Gastroesophageal sphincter (tissue), 4 donors: ENCODE measurements around the gene PRSS16. TPM values are rescaled to one million over a fixed set of nuclear protein-coding genes. Genes with fewer than 3 reads are reported as not detected.

Experiments
- ATAC-seq: fragments of 150-250 bp; one replicate; pipeline ENCODE4 v1.9.1; 2016; ENCODE audit warnings: mild to moderate bottlenecking, moderate library complexity
- H3K27ac ChIP-seq, 4 donors: fragments of 200-600 bp; sonication (generic) in 3 of 4; 1 replicate in 3 of 4; 2 replicates in 1 of 4; pipeline ENCODE4 v1.5.1; 2016 to 2019
- H3K27me3 ChIP-seq: fragments of 200-600 bp; sonication (generic); one replicate; pipeline ENCODE4 v1.5.1; 2019
- H3K36me3 ChIP-seq, 2 donors: fragments of 200-600 bp; sonication (generic); one replicate each; pipeline ENCODE4 v1.5.1; 2019; ENCODE audit warnings: control low read depth in 1 of 2
- H3K4me1 ChIP-seq, 3 donors: fragments of 200-600 bp; sonication (generic); 1 replicate in 2 of 3; 2 replicates in 1 of 3; pipeline ENCODE4 v1.5.1; 2016 to 2019; ENCODE audit warnings: control low read depth in 2 of 3
- H3K4me3 ChIP-seq, 2 donors: fragments of 200-600 bp; sonication (generic); one replicate each; pipeline ENCODE4 v1.5.1; 2019; ENCODE audit warnings: mild to moderate bottlenecking in 1 of 2, moderate library complexity in 1 of 2
- H3K9me3 ChIP-seq, 3 donors: fragments of 200-600 bp; sonication (generic); one replicate each; pipeline ENCODE4 v1.5.1; 2017 to 2019; ENCODE audit warnings: control low read depth in 2 of 3
- EP300 ChIP-seq: sonication (generic); formaldehyde crosslinking; IDR thresholded peaks from one replicate; pipeline ENCODE4 v1.6.1; 2017; ENCODE audit warnings: antibody characterized with exemption, mild to moderate bottlenecking
- POLR2A ChIP-seq, 2 donors: fragments of 450-650 bp; IDR thresholded peaks; one replicate each; pipeline ENCODE4 v1.6.1; 2017; ENCODE audit warnings: antibody characterized with exemption in 2 of 2, mild to moderate bottlenecking in 2 of 2, moderate library complexity in 1 of 2
- POLR2AphosphoS5 ChIP-seq: sonication (generic); formaldehyde crosslinking; IDR thresholded peaks from one replicate; pipeline ENCODE4 v1.6.1; 2017; ENCODE audit warnings: antibody characterized with exemption
- WGBS, 2 donors: methylation state at CpG; one replicate each; pipeline ENCODE4 v1.1.5; 2018; ENCODE audit warnings: low coverage in 1 of 2; 5-methylcytosine and 5-hydroxymethylcytosine counted together
- total RNA-seq, 4 donors: library from RNA; depleted of rRNA; stranded (reverse); fragments of >200 nt; gene quantifications; one replicate each; pipeline ENCODE4 v1.1.0, GENCODE V29; 2016
- TF ChIP-seq, protein P1 (sequence below), 4 experiments: fragments of 200-600 bp in 2 of 4; fragments of 450-650 bp in 2 of 4; sonication (generic) in 1 of 4; IDR thresholded peaks; one replicate each; pipeline ENCODE4 v1.5.1; 2017 to 2019; ENCODE audit warnings: antibody characterized with exemption in 4 of 4, mild to moderate bottlenecking in 2 of 4, moderate library complexity in 2 of 4

Gene PRSS16
- total RNA-seq, 4 donors from 2014 or later, result 2.3 TPM; not detected in 3

DNA sequence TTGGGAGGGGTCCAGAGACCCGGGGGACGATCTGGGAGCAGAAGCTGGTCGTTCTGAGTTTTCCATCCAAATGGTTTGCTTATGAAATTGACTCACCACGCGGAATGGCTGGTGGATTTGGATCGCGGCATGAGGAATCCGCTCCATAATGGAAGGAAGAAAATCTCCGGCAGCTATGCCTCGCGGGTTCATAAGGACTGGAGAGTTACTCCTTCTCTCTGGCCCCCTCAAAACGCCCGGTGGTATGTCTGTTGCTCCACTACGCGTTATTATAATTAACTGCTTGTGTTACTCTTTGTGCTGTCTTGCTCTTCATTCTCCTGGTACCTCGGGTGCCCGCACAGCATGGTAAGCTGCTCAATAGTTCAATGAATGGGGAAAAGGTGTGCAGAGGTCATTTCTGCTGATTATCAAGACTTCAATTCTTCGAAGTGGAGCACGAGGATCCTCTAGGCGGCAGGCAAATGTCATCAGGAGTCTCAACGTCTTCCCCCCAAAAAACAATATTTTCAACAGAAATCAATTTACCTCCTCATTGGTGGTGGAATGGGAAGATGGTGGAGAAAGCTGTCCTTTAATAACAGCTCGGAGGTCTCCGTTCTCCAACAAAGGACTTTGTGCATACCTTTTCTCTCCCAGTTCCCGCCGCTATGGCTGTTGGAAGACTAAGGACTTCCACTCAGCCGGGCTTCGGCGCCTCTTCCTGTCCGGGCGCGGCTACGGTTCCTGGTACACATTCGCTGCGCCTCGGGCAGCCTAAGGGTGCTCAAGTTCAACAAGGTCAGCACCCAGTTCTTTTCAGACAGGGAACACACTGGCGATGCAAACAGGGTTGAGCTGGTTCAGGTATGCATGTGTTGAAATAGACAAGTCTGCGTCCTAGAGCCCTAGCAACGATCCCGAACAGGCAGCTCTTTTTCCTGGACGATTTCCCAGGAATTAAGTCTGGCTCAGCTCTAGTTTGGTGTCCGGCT, 9.2 kb upstream of the PRSS16 start:
- peaks cover 0 to 8% (median 0%) of the 10 kb centered on the region in 3 donors for H3K4me1 ChIP-seq
- whole genome bisulfite sequencing, 2 donors, result 3 to 5% methylated on average over 21 to 26 of the region's 41 CpGs
- TF ChIP-seq, protein P1, sequence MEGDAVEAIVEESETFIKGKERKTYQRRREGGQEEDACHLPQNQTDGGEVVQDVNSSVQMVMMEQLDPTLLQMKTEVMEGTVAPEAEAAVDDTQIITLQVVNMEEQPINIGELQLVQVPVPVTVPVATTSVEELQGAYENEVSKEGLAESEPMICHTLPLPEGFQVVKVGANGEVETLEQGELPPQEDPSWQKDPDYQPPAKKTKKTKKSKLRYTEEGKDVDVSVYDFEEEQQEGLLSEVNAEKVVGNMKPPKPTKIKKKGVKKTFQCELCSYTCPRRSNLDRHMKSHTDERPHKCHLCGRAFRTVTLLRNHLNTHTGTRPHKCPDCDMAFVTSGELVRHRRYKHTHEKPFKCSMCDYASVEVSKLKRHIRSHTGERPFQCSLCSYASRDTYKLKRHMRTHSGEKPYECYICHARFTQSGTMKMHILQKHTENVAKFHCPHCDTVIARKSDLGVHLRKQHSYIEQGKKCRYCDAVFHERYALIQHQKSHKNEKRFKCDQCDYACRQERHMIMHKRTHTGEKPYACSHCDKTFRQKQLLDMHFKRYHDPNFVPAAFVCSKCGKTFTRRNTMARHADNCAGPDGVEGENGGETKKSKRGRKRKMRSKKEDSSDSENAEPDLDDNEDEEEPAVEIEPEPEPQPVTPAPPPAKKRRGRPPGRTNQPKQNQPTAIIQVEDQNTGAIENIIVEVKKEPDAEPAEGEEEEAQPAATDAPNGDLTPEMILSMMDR (IDR thresholded peaks at IDR 0.05), result no peak
- no peak for TF ChIP-seq EP300
- no peak for TF ChIP-seq POLR2A (IDR thresholded peaks at IDR 0.05)
- no peak for TF ChIP-seq POLR2AphosphoS5
- no peak for ATAC-seq
- peaks cover 98% of the 10 kb centered on the region for H3K27me3 ChIP-seq
- no peak overlapping the region for H3K4me3 ChIP-seq
- H3K9me3 ChIP-seq, result peaks cover 0 to 9% (median 0%) of the 10 kb centered on the region in 3 donors
- no peaks in the 10 kb centered on the region for H3K36me3 ChIP-seq
- H3K27ac ChIP-seq, result no peak overlapping the region

DNA sequence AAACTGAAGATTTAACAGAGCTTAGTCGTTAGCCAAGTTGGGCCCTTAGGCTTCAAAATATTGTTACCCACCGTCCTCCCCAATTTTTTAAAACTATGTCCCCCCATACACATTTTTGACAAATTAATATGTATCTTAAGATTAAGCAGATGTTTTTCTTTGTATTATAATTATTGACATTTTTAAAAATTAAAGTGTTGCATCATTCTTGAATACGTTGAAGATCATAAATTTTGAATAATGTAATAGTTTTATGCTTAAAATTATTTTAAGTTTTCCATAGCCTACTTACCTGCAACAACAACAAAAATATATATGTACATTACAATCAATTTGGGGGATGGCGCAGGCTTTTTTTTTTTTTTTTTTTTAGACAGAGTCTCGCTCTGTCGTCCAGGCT, 8.2 kb upstream of the PRSS16 start:
- TF ChIP-seq, protein P1 (IDR thresholded peaks at IDR 0.05), result no peak
- TF ChIP-seq EP300 (no peak), POLR2A (IDR thresholded peaks at IDR 0.05) (no peak), POLR2AphosphoS5 (no peak)
- Histone ChIP-seq H3K4me3 (no peak overlapping the region), H3K9me3 (peaks cover 0 to 9% (median 0%) of the 10 kb centered on the region in 3 donors), H3K36me3 (no peaks in the 10 kb centered on the region), H3K27ac (no peak overlapping the region), H3K4me1 (peaks cover 0 to 8% (median 0%) of the 10 kb centered on the region in 3 donors), H3K27me3 (peaks cover 98% of the 10 kb centered on the region)
- no peak for ATAC-seq
- WGBS, 2 donors, result 77 to 94% methylated on average over 2 to 4 of the region's 6 CpGs

DNA sequence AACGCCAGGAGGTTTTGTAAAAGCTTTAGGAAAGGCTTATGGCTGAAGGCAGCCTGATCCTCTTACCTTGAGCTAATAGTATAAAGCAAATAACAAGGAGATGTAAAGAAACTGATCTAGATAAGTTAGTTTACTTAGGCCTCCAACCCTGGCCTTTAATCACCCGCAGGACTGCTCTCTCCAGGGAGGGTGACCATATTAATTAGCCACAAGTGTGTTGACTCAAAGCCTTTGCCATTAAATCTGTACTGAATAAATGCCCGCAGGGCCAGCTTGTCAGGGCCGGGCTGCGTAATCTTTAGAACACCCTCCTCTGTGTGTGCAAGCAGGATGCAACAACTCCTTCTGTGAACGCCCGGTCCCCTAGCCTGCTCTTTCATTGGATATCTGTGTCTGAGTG, 6.1 kb upstream of the PRSS16 start:
- TF ChIP-seq EP300, result no peak
- TF ChIP-seq POLR2A (IDR thresholded peaks at IDR 0.05), result no peak
- no peak for TF ChIP-seq POLR2AphosphoS5
- TF ChIP-seq, protein P1 (IDR thresholded peaks at IDR 0.05), result no peak
- H3K4me3 ChIP-seq, result no peak overlapping the region
- H3K27me3 ChIP-seq, result peaks cover 98% of the 10 kb centered on the region
- ATAC-seq, result no peak
- 82 to 94% methylated on average over 4 to 5 of the region's 7 CpGs for WGBS, 2 donors
- H3K4me1 ChIP-seq, result peaks cover 0 to 8% (median 0%) of the 10 kb centered on the region in 3 donors
- H3K9me3 ChIP-seq, result peaks cover 0 to 9% (median 0%) of the 10 kb centered on the region in 3 donors
- H3K36me3 ChIP-seq, result no peaks in the 10 kb centered on the region
- no peak overlapping the region for H3K27ac ChIP-seq

DNA sequence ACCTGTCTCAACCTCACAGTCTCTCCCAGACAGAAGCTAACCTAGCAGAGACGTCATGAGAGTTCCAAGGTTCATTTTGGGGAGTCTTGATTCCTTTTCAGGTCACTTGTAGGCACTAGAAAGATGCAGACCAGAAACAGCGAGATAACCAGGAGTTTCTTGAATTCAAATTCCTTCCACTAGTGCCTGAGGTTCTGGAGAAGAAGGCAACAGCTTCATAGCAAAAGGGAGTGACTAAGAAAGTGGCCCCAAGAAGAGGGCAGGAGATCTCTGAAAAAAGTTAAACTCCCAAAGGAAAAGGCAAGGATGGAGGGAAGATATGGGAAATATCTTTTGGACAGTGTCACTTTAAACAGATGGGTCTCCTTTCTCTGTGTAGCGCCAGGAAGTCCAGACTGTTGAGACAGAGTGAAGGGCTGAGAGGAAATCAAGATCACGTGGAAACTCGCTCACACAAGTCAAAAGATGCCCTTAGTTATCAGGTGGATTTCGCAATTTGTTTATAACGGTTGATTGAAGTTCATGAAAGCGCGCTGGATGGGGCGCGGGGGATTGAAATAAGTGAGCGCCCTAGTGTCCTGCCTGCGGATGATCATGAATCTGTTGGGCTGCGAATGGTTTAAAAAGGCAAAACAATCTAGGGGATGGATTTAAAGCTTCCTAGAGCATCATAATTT, 4.8 kb upstream of the PRSS16 start:
- 61 to 68% methylated on average over 8 to 14 of the region's 14 CpGs for WGBS, 2 donors
- Histone ChIP-seq H3K27ac (no peak overlapping the region), H3K4me1 (peaks cover 0 to 8% (median 0%) of the 10 kb centered on the region in 3 donors), H3K9me3 (peaks cover 0 to 9% (median 0%) of the 10 kb centered on the region in 3 donors), H3K27me3 (peaks cover 97% of the 10 kb centered on the region), H3K36me3 (no peaks in the 10 kb centered on the region), H3K4me3 (no peak overlapping the region)
- no peak for TF ChIP-seq POLR2AphosphoS5
- no peak for ATAC-seq

DNA sequence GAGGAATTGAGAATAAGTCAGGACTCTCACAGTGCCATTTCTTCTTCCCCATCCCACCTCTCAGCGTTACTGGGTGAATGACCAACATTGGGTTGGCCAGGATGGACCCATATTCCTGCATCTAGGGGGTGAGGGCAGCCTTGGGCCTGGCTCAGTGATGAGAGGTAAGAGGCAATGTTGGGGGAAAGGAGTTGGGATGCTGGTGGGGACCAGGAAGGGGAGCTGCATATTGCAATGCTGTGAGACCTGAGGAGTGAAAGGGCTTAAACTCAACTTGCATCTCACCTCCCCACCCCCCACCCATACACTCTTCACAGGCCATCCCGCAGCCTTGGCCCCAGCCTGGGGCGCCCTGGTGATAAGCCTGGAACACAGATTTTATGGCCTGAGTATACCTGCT, 1.3 kb downstream of the PRSS16 start:
- Histone ChIP-seq H3K27ac (no peak overlapping the region), H3K9me3 (no peaks in the 10 kb centered on the region), H3K27me3 (peaks cover 96% of the 10 kb centered on the region), H3K36me3 (no peaks in the 10 kb centered on the region), H3K4me3 (no peak overlapping the region), H3K4me1 (peaks cover 0 to 14% (median 5%) of the 10 kb centered on the region in 3 donors)
- no peak for ATAC-seq
- WGBS, 2 donors, result 55% methylated on average over 2 of the region's 3 CpGs; no CpG with 5 or more reads in 1 of the 2 donors
- TF ChIP-seq POLR2A (IDR thresholded peaks at IDR 0.05) (no peak), EP300 (no peak), POLR2AphosphoS5 (no peak)
- TF ChIP-seq, protein P1 (IDR thresholded peaks at IDR 0.05), result no peak
